ENCODE data around the gene SPTBN1. TPM values are rescaled to one million over a fixed set of nuclear protein-coding genes. Genes with fewer than 3 reads are reported as not detected.

SPTBN1 gene
- total RNA-seq, 1 experiment from 2014 or later, result 204 TPM

GRCh38 chr2:54590216-54591120 lies 134.3 kb downstream of the SPTBN1 start:
- no peaks in the 10 kb centered on the region for H3K9me3 Mint-ChIP-seq
- H3K4me3 Mint-ChIP-seq, result no peak overlapping the region
- H3K27ac Mint-ChIP-seq, result peak overlapping the region; percentile 71
- DNase-seq (ENCODE audit: low spot score), result no peak
- H3K36me3 Mint-ChIP-seq, result no peaks in the 10 kb centered on the region
- ChIA-PET CTCF (interaction anchor here (0.8 kb wide), 1 partner anchor 66 kb away, joined by 3 read pairs; no protein-coding TSS in a partner anchor), POLR2A (no interaction called here)
- peaks cover 54% of the 10 kb centered on the region for H3K4me1 Mint-ChIP-seq
- TF ChIP-seq ZNF121 (CRISPR knock-in tag; IDR thresholded peaks at IDR 0.05), result no peak
- TF ChIP-seq ELF4 (CRISPR knock-in tag; IDR thresholded peaks at IDR 0.05; ENCODE audit: low read depth), result no peak
- no peak for TF ChIP-seq ATF2 (CRISPR knock-in tag; IDR thresholded peaks at IDR 0.05; ENCODE audit: borderline replicate concordance, low read depth)
- TF ChIP-seq ATF6 (CRISPR knock-in tag; IDR thresholded peaks at IDR 0.05), result no peak
- TF ChIP-seq SOX15 (CRISPR knock-in tag; IDR thresholded peaks at IDR 0.05), result no peak
- TF ChIP-seq E2F5 (CRISPR knock-in tag; IDR thresholded peaks at IDR 0.05), result no peak
- TF ChIP-seq TP53 (CRISPR knock-in tag; IDR thresholded peaks at IDR 0.05), result no peak
- no peak for TF ChIP-seq PREB (CRISPR knock-in tag; IDR thresholded peaks at IDR 0.05; ENCODE audit: borderline replicate concordance)
- no peak for TF ChIP-seq ERG (CRISPR knock-in tag; IDR thresholded peaks at IDR 0.05)
- TF ChIP-seq IRF1 (CRISPR knock-in tag; IDR thresholded peaks at IDR 0.05), result no peak
- no peak for TF ChIP-seq CDX4 (CRISPR knock-in tag; IDR thresholded peaks at IDR 0.05; ENCODE audit: borderline replicate concordance)
- no peak for TF ChIP-seq RELA (CRISPR knock-in tag; IDR thresholded peaks at IDR 0.05; ENCODE audit: borderline replicate concordance)
- TF ChIP-seq CREB1 (CRISPR knock-in tag; IDR thresholded peaks at IDR 0.05), result no peak
- TF ChIP-seq FOXJ3 (CRISPR knock-in tag; IDR thresholded peaks at IDR 0.05; ENCODE audit: borderline replicate concordance), result no peak
- no peak for TF ChIP-seq ZNF423 (CRISPR knock-in tag; IDR thresholded peaks at IDR 0.05)
- TF ChIP-seq NFATC4 (CRISPR knock-in tag; IDR thresholded peaks at IDR 0.05), result no peak
- no peak for TF ChIP-seq MXD4 (CRISPR knock-in tag; IDR thresholded peaks at IDR 0.05; ENCODE audit: borderline replicate concordance)
- no peak for TF ChIP-seq E2F1 (CRISPR knock-in tag; IDR thresholded peaks at IDR 0.05)
- no peak for ATAC-seq
- no peaks in the 10 kb centered on the region for H3K27me3 Mint-ChIP-seq (ENCODE audit: low read depth)

Data from WTC11 (cell line).